Epithelial cell of prostate (primary cell): ENCODE measurements around the gene ACAP3.
"Not testable (repeated sequence)": the region's sequence is repeated elsewhere in the genome, so short reads cannot be mapped to it uniquely, and the experiment has no call there.

Experiments used
- DNase-seq: peaks from one replicate; pipeline ENCODE4 v3.0.0-alpha.2; 2011; ENCODE audit warnings: low read depth, low spot score
- H3K27ac ChIP-seq: fragments of 450-650 bp; 2 replicates; pipeline ENCODE4 v1.5.1; 2017; ENCODE audit warnings: mild to moderate bottlenecking

The ACAP3 gene

GRCh38 chr1:1253972-1254666 is 53.6 kb downstream of the ACAP3 start:
- H3K27ac ChIP-seq: no peak overlapping the region
- no peak for DNase-seq

- H3K27ac ChIP-seq: no peak overlapping the region
- DNase-seq: no peak
Observed at GRCh38 chr1:1253314-1253713, 54.4 kb downstream of the ACAP3 start.

- peak overlapping the region; percentile 47 for H3K27ac ChIP-seq
- DNase-seq: peak; percentile 43
Observed at GRCh38 chr1:1250786-1251284, 56.9 kb downstream of the ACAP3 start.

GRCh38 chr1:1248009-1248913 is 59.5 kb downstream of the ACAP3 start:
- not testable (repeated sequence) for DNase-seq, H3K27ac ChIP-seq

- no peak for DNase-seq
- H3K27ac ChIP-seq: no peak overlapping the region
Observed at GRCh38 chr1:1247341-1247913, 60.3 kb downstream of the ACAP3 start.

- DNase-seq: no peak
- H3K27ac ChIP-seq: no peak within 1 kb of the TSS
Observed at GRCh38 chr1:1246577-1247340, 61.0 kb downstream of the ACAP3 start, which contains the start of gene C1QTNF12. C1QTNF12 (minus strand) TSS chr1:1246722; CDS start chr1:1246690, 32 bp downstream.

GRCh38 chr1:1245817-1246576 is 61.7 kb downstream of the ACAP3 start:
- no peak overlapping the region for H3K27ac ChIP-seq
- DNase-seq: no peak

GRCh38 chr1:1245178-1245816 is 62.4 kb downstream of the ACAP3 start:
- no peak overlapping the region for H3K27ac ChIP-seq
- DNase-seq: no peak

- DNase-seq: no peak
Observed at GRCh38 chr1:1244192-1244811, 63.4 kb downstream of the ACAP3 start.

GRCh38 chr1:1243807-1244191 is 63.9 kb downstream of the ACAP3 start:
- no peak overlapping the region for H3K27ac ChIP-seq
- no peak for DNase-seq

More at GRCh38 chr1:1244192-1244811, 63.4 kb downstream of the ACAP3 start:
- no peak overlapping the region for H3K27ac ChIP-seq

- no peak for DNase-seq
- no peak overlapping the region for H3K27ac ChIP-seq
Observed at GRCh38 chr1:1243266-1243660, 64.5 kb downstream of the ACAP3 start.

- H3K27ac ChIP-seq: no peak overlapping the region
- DNase-seq: no peak
Observed at GRCh38 chr1:1242461-1243265, 65.1 kb downstream of the ACAP3 start.
